GM10248 (cell line): ENCODE measurements around the gene ST7.
"Not testable (repeated sequence)": the region's sequence is repeated elsewhere in the genome, so short reads cannot be mapped to it uniquely, and the experiment has no call there.

Source experiments
- CTCF ChIA-PET: fragments of 300-600 bp; sonication (Branson Sonifier 250); formaldehyde crosslinking; extraction: SDS; loops from one replicate; lab custom pipeline; 2021; ENCODE audit warnings: antibody characterized with exemption; lab: Yijun Ruan, JAX
- POLR2A ChIA-PET: fragments of 350-650 bp; sonication (Branson Sonifier 250); formaldehyde crosslinking; extraction: SDS; loops from one replicate; lab custom pipeline; 2020; ENCODE audit warnings: antibody characterized with exemption; lab: Yijun Ruan, JAX
- DNase-seq: peaks from one replicate; pipeline ENCODE4 v3.0.0; 2012; ENCODE audit errors: extremely low spot score
- TF ChIP-seq, protein P1 (sequence below): IDR thresholded peaks from 2 replicates; pipeline ENCODE4 v1.5.1; 2012; ENCODE audit warnings: mild to moderate bottlenecking, low read depth; ENCODE audit errors: extremely low read depth, missing control alignments, control extremely low read depth

Gene ST7

DNA sequence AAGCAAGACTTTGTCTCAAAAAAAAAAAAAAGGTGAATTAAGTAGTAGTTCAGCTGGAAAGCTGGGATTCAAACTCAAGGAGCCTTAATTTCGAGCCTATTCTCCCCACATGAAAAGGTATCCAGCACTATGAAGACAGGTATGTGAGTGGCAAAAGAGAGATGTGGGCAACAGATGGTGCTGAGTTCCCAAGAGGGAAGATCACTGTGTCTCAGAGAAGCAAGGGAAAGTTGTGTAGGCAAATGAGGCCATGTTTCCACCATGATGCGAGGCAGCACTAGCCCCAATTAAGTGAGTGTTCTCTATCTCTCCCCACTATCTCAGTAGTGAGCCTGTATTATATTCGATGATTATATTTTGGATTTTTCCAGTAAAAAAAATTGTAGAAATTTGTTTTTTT lies 19.8 kb upstream of the ST7 start:
- TF ChIP-seq, protein P1, sequence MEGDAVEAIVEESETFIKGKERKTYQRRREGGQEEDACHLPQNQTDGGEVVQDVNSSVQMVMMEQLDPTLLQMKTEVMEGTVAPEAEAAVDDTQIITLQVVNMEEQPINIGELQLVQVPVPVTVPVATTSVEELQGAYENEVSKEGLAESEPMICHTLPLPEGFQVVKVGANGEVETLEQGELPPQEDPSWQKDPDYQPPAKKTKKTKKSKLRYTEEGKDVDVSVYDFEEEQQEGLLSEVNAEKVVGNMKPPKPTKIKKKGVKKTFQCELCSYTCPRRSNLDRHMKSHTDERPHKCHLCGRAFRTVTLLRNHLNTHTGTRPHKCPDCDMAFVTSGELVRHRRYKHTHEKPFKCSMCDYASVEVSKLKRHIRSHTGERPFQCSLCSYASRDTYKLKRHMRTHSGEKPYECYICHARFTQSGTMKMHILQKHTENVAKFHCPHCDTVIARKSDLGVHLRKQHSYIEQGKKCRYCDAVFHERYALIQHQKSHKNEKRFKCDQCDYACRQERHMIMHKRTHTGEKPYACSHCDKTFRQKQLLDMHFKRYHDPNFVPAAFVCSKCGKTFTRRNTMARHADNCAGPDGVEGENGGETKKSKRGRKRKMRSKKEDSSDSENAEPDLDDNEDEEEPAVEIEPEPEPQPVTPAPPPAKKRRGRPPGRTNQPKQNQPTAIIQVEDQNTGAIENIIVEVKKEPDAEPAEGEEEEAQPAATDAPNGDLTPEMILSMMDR: no peak
- POLR2A ChIA-PET: no interaction called here
- no peak for DNase-seq
- CTCF ChIA-PET: interaction anchor here (1.6 to 8.9 kb wide), 9 partner anchors 7 to 200 kb away, joined by 4 to 166 read pairs (median 14); no protein-coding TSS in a partner anchor

DNA sequence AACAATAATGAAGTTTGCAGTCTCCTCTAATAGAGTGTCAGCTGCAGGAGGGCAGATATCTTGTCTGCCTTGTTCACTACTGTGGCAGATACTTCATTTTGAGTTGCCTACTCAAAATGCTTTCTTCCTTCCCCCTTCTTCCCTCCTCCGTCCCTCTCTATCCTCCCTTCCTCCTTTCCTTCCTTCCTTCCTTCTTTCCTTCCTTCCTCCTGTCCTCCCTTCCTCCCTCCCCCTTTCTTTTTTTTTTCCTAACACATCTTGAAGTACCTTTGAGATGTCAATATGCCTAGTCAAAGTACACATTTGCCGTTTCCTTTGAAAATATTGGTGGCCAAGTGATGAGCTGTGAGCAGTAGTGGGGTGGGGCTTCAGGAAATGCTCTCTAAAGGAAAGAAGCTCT lies 18.7 kb upstream of the ST7 start:
- ChIA-PET POLR2A (no interaction called here), CTCF (interaction anchor here (1.1 to 8.9 kb wide), 3 partner anchors 14 to 194 kb away, joined by 3 to 69 read pairs (median 4); no protein-coding TSS in a partner anchor)
- TF ChIP-seq, protein P1: no peak
- no peak for DNase-seq

DNA sequence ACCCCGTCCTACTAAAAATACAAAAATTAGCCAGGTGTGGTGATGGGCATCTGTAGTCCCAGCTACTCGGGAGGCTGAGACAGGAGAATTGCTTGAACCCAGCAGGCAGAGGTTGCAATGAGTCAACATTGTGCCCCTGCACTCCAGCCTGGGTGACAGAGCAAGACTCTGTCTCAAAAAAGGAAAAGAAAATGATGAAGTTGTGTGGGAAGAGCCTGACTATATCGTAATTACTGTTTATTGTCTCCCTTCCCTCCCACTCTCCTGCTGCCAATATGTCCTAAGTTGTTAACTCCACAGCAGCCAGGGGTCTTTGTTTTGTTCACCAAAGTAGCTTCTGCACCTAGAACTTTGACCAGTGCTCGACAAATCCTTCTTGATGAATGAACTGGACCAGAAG lies 16.5 kb upstream of the ST7 start:
- CTCF ChIA-PET: interaction anchor here (1.0 kb wide), 1 partner anchor 8 kb away, joined by 3 read pairs; no protein-coding TSS in a partner anchor
- DNase-seq, POLR2A ChIA-PET: not testable (repeated sequence)

DNA sequence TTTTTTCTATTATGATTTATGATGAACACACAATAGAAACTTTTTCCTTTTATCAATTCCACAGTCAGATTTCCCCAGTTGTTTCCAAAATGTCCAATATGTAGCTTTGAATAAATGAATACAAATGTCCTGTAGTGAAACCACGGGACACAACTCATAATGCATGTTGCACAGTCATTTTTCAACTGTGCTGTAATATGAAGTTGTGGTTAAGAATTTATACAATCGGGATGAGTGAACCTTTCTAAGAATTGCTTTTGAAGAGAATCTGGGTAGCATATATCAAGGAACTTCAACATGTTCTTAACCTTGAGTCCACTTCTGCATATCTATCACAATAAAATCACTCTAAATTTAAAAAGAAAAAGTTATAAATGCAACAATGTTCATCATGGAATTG lies 14.6 kb upstream of the ST7 start:
- no peak for DNase-seq
- CTCF ChIA-PET: interaction anchor here (1.3 to 5.6 kb wide), 3 partner anchors 8 to 189 kb away, joined by 3 to 33 read pairs (median 5); no protein-coding TSS in a partner anchor
- POLR2A ChIA-PET: no interaction called here
- TF ChIP-seq, protein P1: no peak

DNA sequence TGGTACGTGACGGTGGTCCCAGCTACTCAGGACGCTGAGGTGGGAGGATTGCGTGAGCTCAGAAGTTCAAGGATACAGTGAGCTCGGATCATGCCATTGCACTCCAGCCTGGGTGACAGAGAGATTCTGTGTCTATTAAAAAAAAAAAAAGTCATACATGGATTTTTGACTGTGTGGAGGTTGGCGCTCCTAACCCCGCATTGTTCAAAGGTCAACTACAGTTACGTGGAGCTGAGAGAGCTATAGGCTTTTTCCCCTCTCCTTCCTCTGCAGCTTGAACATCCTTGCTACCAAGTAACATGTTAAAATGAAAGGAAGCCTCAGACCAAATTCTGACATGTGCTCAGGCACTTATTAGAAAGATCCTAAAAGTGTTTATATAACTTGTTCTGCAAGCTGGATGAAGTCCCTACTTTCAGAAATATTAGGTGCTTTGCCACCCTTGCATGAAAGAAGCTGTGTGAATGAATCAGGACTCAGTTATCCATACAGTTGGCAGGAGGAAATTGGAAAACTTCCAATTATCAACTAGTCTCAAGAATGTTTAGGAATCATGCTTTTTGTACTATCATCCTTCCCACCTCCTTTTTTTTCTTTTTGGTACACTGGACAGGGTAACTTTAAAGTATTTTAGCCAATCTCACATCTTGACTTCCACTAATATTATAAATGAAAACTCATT lies 12.5 kb upstream of the ST7 start:
- TF ChIP-seq, protein P1: no peak
- CTCF ChIA-PET: interaction anchor here (0.7 to 5.6 kb wide), 7 partner anchors 10 to 272 kb away, joined by 3 to 33 read pairs (median 3); partner anchors contain the start of gene ST7
- no peak for DNase-seq
- POLR2A ChIA-PET: interaction anchor here (0.7 kb wide), 2 partner anchors 71 to 186 kb away, joined by 3 to 4 read pairs; no protein-coding TSS in a partner anchor

DNA sequence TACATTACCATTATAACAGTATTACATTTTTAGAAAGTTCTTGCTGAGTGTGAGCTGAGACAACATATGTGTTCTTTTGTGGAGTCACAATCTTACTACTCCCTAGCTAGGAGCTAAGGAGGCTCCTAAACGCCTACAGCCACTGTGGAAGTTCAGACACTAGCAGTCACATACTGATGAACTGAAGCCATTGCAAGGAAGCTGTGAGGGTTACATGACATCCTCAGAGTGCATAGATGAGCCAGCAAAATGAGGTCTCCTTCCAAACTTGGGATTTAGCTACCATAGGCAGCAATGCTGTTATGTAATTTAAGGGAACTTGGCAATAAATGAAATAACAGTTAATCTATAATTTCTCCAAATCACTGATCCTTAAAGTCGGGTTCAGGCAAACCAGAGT lies 10.8 kb upstream of the ST7 start:
- POLR2A ChIA-PET: no interaction called here
- DNase-seq: no peak
- TF ChIP-seq, protein P1: no peak
- CTCF ChIA-PET: interaction anchor here (2.5 to 5.6 kb wide), 3 partner anchors 12 to 46 kb away, joined by 7 to 33 read pairs (median 8); no protein-coding TSS in a partner anchor

DNA sequence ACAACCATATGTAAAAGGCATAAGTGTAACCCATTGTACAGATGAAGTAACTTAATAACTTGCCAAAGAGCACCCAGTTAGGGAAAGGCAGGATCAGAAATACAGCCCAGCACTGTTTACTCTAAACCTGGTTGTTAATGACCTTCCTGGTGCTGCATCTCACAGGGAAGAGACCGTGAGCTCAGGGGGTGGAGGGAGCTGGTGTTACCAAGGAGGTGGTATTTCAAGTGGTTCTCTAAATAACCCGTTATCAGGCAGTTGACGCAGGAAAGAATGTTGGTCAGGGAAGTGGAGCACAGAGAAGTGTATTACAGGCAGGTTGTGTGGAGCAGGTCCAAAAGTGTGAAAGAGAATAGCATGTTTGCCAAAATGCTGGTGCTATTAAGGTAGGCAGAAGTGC lies 4.4 kb upstream of the ST7 start:
- CTCF ChIA-PET: interaction anchor here (1.0 to 1.8 kb wide), 3 partner anchors 16 to 21 kb away, joined by 4 to 5 read pairs (median 4); no protein-coding TSS in a partner anchor
- POLR2A ChIA-PET: no interaction called here
- no peak for DNase-seq
- TF ChIP-seq, protein P1: no peak
